Activated CD4-positive, alpha-beta memory T cell treated with anti-CD3 and anti-CD28 coated beads for 36 hours (primary cell): Measurements from ENCODE around the gene EVC. TPM values are rescaled to one million over a fixed set of nuclear protein-coding genes. Genes with fewer than 3 reads are reported as not detected.

ENCODE experiments used
- CTCF ChIA-PET: fragments of 350-600 bp; sonication (Branson Sonifier 250); formaldehyde crosslinking; loops from one replicate; lab custom pipeline; 2021; ENCODE audit warnings: antibody characterized with exemption, inconsistent platforms; lab: Charles Lee
- POLR2A ChIA-PET: fragments of 350-600 bp; sonication (Branson Sonifier 250); formaldehyde crosslinking; loops from one replicate; lab custom pipeline; 2021; ENCODE audit warnings: antibody characterized with exemption; lab: Charles Lee
- DNase-seq: peaks from one replicate; pipeline ENCODE4 v3.0.0-alpha.2; 2020
- H3K27ac Mint-ChIP-seq: one replicate; pipeline ENCODE4 v1.8.0; 2021; ENCODE audit warnings: mixed read lengths
- H3K27me3 Mint-ChIP-seq: one replicate; pipeline ENCODE4 v1.8.0; 2021; ENCODE audit warnings: mixed read lengths
- H3K36me3 Mint-ChIP-seq: one replicate; pipeline ENCODE4 v1.8.0; 2021; ENCODE audit warnings: mixed read lengths
- H3K4me1 Mint-ChIP-seq: one replicate; pipeline ENCODE4 v1.8.0; 2021; ENCODE audit warnings: low read depth, mixed read lengths
- H3K4me3 Mint-ChIP-seq: one replicate; pipeline ENCODE4 v1.8.0; 2021; ENCODE audit warnings: mild to moderate bottlenecking, mixed read lengths
- H3K9me3 Mint-ChIP-seq: one replicate; pipeline ENCODE4 v1.8.0; 2021; ENCODE audit warnings: mixed read lengths
- intact Hi-C: fragments of 100-400 bp; cut with micrococcal nuclease; formaldehyde crosslinking; loops from one replicate; pipeline ENCODE4 v1.15.1; 2023
- total RNA-seq, 2 experiments: library from RNA; stranded (reverse); gene quantifications; one replicate each; pipeline ENCODE4 v1.2.3, GENCODE V29; 2021

EVC gene
- total RNA-seq, 2 experiments from 2014 or later = 1.7 to 3.1 TPM

DNA sequence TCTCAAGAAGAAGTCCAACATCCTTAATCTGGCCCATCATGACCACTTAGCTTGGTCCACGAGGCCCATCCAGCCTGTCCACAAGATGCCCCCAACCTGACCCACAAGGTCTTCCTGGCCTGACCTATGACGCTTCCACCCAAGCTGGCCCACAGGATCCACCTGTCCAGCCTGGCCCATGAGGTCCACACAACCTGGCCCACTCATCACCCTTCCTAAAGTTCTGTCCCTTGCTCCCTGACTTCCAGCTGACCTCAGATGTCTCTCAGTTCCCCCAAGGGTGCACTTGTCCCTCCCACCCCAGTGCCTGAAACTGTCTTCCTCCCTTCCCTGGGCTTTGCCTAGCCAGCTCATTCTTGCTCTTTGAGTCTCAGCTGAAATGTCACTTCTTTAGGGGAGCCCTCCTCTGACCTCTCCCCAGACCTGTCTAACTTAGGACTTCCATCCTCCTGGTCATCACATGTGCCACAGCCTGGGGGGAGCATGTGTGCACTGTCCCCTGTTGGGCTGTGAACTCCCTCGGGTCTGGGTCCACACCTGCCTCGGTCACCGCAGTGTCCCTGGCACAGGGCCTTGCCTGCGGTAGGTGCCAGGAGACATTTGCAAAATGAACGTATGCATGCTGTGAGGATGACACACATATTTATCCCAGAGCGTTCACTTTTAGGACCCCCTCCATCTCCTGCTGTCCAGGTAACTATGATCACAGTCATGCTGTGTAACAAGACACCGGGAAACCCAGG, 61.7 kb downstream of the EVC start:
- H3K27ac Mint-ChIP-seq = no peak overlapping the region
- peaks cover 3% of the 10 kb centered on the region for H3K36me3 Mint-ChIP-seq
- no peaks in the 10 kb centered on the region for H3K27me3 Mint-ChIP-seq
- POLR2A ChIA-PET = no interaction called here
- no peaks in the 10 kb centered on the region for H3K4me1 Mint-ChIP-seq
- H3K4me3 Mint-ChIP-seq = no peak overlapping the region
- H3K9me3 Mint-ChIP-seq = peaks cover 21% of the 10 kb centered on the region
- intact Hi-C loops = no loop called here
- no peak for DNase-seq
- CTCF ChIA-PET = no interaction called here

DNA sequence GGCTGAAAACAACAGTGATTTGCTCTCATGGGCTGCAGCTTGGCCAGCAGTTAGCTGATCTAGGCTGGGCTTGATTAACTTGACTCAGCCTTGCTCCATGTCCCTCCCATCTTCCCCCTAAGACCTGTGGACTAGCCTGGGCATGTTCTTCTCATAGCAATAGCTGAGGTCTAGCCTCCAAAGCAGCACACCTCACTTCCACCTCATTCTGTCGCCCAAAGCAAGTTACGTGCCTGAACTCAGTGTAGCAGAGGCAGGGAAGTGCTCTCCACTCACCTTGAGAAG, 62.2 kb downstream of the EVC start:
- peaks cover 3% of the 10 kb centered on the region for H3K36me3 Mint-ChIP-seq
- intact Hi-C loops = no loop called here
- peaks cover 21% of the 10 kb centered on the region for H3K9me3 Mint-ChIP-seq
- no peak overlapping the region for H3K27ac Mint-ChIP-seq
- ChIA-PET CTCF (no interaction called here), POLR2A (no interaction called here)
- H3K4me3 Mint-ChIP-seq = no peak overlapping the region
- DNase-seq = no peak
- no peaks in the 10 kb centered on the region for H3K27me3 Mint-ChIP-seq
- H3K4me1 Mint-ChIP-seq = no peaks in the 10 kb centered on the region

DNA sequence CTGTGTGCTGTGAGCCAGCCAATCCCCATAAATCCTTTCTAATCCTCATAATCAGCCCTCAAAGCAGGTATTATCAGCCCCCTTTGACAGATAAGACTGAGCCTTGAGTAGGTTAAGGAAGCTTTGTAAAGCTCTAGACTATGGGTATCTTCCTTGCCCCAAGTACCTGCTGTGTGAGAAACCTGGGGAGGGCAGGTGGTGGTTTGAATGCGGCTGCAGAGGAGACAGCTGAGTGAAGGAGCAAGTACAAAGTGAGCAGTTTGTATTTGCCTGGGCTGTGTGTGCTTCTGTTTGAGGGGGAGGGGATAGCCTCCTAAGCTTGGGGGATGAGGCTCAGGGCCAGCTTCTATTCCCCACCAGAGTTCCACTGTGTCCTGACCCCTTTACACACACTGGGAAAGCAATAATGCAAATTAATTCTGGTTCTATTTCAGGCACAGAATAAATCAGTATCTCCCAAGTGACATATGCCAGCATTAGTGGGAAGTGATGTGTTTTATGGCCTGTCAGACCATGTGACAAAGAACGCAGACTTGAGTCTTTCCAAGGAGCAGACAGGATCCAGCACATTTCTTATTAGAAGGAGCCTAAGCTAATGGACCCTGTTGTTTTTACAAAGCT, 63.5 kb downstream of the EVC start:
- CTCF ChIA-PET = no interaction called here

DNA sequence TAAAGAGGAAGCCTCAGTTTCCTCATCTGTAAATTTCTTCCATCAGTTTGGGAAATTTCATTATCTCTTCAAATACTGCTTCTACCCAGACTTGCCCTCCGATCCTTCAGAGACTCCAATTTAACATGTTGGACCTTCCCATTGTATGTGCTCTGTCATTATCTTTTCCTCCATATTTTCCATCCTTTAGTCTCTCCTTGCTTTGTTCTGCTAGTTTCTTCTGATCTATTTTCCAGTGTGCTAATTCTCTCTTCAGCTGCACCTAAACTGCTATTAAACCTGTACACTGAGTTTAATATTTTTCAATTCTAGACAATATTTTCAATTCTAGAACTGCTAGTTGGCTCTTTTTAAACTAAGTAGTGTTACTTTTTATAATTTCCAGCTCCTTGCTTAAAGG, 65.5 kb downstream of the EVC start:
- Mint-ChIP-seq H3K27ac (no peak overlapping the region), H3K36me3 (peaks cover 3% of the 10 kb centered on the region), H3K4me3 (no peak overlapping the region), H3K9me3 (peaks cover 15% of the 10 kb centered on the region), H3K27me3 (no peaks in the 10 kb centered on the region), H3K4me1 (no peaks in the 10 kb centered on the region)
- POLR2A ChIA-PET = no interaction called here
- no peak for DNase-seq
- intact Hi-C loops = no loop called here
- CTCF ChIA-PET = no interaction called here

More for the DNA sequence above, 63.5 kb downstream of the EVC start:
- POLR2A ChIA-PET = no interaction called here
- DNase-seq = no peak
- H3K27ac Mint-ChIP-seq = no peak overlapping the region
- H3K4me1 Mint-ChIP-seq = no peaks in the 10 kb centered on the region
- intact Hi-C loops = no loop called here
- H3K27me3 Mint-ChIP-seq = no peaks in the 10 kb centered on the region
- no peak overlapping the region for H3K4me3 Mint-ChIP-seq
- H3K36me3 Mint-ChIP-seq = peaks cover 3% of the 10 kb centered on the region
- peaks cover 19% of the 10 kb centered on the region for H3K9me3 Mint-ChIP-seq

DNA sequence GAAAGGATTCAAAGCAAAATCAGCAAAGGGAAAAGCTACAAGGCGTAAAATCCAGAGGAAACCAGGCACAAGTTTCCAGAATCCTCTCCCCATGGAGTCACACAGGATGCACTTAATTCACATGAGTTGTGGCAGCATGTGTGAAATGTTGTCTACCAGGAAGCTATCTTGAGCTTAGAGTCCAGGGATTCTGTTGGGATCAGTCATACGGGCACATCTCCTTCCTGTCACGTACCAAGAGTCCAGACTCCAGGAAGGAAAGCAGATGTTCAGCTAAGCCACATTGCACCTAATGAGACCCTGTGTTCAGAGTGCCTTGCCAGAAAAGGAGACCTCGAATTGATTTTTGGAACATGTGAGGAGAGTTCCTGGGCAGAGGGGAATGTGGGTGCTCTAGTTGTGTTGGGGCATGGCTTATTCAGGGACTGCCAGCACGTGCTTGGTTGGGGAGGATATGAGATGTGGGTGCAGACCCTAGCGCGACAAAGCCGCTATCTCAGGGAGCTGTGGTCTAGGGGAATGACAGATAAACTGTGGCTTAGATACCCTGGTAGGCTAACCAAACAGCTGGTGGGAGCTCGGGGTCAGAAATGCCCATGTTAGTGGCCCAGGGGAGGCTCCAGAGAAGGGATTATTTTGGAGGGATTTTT, 70.0 kb downstream of the EVC start:
- H3K27ac Mint-ChIP-seq = no peak overlapping the region
- DNase-seq = no peak
- H3K4me3 Mint-ChIP-seq = no peak overlapping the region
- CTCF ChIA-PET = no interaction called here
- H3K27me3 Mint-ChIP-seq = peaks cover 2% of the 10 kb centered on the region
- intact Hi-C loops = no loop called here
- H3K9me3 Mint-ChIP-seq = peaks cover 13% of the 10 kb centered on the region
- no peaks in the 10 kb centered on the region for H3K4me1 Mint-ChIP-seq
- peaks cover 2% of the 10 kb centered on the region for H3K36me3 Mint-ChIP-seq
- POLR2A ChIA-PET = no interaction called here

DNA sequence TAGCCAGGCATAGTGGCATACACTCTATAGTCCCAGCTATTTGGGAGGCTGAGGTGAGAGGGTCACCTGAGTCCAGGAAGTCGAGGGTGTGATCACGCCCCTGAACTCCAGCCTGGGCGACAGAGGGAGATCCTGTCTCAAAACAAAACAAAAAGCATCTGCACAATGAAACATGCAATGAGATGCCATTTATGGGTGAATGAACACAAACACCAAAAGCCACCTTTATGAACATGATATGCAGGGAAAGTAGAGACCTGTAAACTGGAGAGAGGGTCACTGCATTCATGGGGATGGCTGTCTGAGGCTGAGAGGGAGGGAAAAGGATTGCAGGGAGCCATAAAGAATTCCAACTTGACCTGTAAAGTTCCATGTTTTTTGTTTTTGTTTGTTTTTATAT, 70.7 kb downstream of the EVC start:
- POLR2A ChIA-PET = no interaction called here
- intact Hi-C loops = no loop called here
- Mint-ChIP-seq H3K9me3 (peaks cover 7% of the 10 kb centered on the region), H3K36me3 (no peaks in the 10 kb centered on the region), H3K27me3 (peaks cover 2% of the 10 kb centered on the region), H3K4me3 (no peak overlapping the region), H3K4me1 (no peaks in the 10 kb centered on the region), H3K27ac (no peak overlapping the region)
- DNase-seq = no peak
- CTCF ChIA-PET = no interaction called here

DNA sequence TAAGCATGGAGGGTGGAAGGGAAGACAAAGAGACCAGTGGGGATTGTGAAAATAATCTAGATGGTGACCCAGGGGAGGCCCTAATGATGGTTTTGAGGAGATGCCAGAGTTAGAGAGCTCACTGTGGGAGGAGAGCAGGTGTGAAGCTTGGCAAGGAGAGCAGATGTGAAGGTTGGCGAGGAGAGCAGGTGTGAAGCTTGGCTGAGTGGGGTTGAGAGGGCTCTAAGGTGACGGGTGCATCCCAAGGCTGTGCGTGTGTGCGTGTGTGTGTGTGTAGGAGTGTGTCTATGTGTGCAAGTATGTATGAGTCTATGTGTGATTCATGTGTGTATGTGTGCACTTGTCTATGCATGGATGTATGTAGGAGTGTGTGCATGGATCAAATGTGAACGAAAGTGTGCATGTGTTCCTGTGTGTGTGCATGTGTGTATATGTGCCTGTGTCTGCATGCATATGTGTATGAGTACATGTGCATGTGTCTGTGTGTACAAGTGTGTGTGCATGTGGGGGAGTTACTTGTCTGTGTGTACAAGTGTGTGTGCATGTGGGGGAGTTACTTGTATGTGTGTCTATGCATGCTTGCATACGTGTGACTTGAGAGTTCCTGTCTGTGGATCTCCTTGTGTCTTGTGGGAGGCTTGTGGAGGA, 72.0 kb downstream of the EVC start:
- ChIA-PET CTCF (no interaction called here), POLR2A (no interaction called here)
- H3K4me1 Mint-ChIP-seq = no peaks in the 10 kb centered on the region
- no peak overlapping the region for H3K4me3 Mint-ChIP-seq
- H3K27me3 Mint-ChIP-seq = peaks cover 2% of the 10 kb centered on the region
- intact Hi-C loops = no loop called here
- H3K9me3 Mint-ChIP-seq = no peaks in the 10 kb centered on the region
- no peaks in the 10 kb centered on the region for H3K36me3 Mint-ChIP-seq
- no peak overlapping the region for H3K27ac Mint-ChIP-seq
- DNase-seq = no peak

DNA sequence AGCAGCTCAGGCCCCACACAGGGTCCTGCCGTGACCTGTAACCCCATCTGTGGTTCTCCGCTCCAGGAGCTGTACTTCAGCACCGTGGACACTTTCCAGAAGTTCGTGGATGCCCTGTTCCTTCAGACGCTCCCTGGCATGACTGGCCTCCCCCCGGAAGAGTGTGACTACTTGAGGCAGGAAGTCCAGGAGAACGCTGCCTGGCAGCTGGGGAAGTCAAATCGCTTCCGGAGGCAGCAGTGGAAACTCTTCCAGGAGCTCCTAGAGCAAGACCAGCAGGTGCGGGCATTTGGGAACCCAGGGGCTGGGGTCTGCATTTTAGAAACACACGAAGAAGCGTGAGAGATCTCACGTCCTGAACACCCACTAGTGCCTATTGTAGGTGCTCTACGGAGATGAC, 72.5 kb downstream of the EVC start:
- no peak overlapping the region for H3K27ac Mint-ChIP-seq
- no peaks in the 10 kb centered on the region for H3K36me3 Mint-ChIP-seq
- peaks cover 2% of the 10 kb centered on the region for H3K27me3 Mint-ChIP-seq
- ChIA-PET POLR2A (no interaction called here), CTCF (no interaction called here)
- no peaks in the 10 kb centered on the region for H3K9me3 Mint-ChIP-seq
- intact Hi-C loops = no loop called here
- DNase-seq = no peak
- H3K4me1 Mint-ChIP-seq = no peaks in the 10 kb centered on the region
- H3K4me3 Mint-ChIP-seq = no peak overlapping the region

DNA sequence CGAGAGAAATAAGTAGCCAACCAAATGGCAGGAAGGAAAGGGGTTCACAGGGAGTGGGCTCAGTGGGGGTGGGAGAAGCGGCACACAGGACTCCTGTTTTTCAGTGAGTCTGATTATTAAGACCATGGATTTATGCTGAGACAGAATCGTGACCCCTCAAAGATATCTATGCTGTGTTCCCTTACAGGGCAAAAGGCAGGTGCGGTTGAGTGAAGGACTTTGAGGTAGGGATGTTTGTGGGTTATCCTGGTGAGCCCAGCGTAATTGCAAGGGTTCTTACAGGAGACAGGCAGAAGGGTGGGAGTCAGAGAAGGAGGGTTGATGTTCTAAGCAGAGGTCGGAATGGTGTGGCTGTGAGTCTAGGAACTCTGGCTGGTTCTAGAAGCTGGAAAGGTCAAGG, 73.0 kb downstream of the EVC start:
- intact Hi-C loops = no loop called here
- no peaks in the 10 kb centered on the region for H3K36me3 Mint-ChIP-seq
- DNase-seq = no peak
- H3K27me3 Mint-ChIP-seq = peaks cover 2% of the 10 kb centered on the region
- no peak overlapping the region for H3K27ac Mint-ChIP-seq
- CTCF ChIA-PET = no interaction called here
- no peaks in the 10 kb centered on the region for H3K9me3 Mint-ChIP-seq
- POLR2A ChIA-PET = no interaction called here
- H3K4me3 Mint-ChIP-seq = no peak overlapping the region
- H3K4me1 Mint-ChIP-seq = no peaks in the 10 kb centered on the region

DNA sequence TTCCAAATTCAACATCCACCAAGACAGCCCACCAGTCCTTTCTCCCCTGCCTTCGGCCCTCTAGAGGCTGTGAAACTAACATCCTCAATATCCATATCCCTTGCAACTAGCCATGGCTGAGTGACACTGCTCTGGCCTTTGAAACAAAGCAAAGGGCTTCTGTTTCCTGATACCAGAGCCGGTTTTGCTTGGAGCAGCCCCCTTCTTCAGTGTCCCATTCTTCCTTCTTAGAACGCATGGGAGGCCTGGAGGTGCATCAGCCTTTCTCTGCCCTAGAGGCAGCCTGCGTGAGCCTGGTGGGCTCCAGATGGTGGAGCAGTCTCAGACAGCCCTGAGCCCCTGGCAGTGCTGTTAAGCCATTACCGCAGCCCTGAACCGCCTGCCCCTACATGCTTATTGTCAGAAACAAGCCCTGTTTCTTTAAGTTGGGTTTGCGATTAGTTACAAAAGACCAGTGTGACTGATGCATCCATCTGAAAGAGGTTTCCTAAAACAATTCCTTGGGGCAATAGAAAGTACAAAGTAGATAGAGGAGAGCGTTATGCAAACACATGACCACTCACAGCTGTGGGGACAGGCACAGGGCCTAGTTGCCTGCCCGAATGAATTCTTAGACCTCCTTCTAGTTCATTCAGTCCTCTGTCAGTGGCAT, 74.1 kb downstream of the EVC start:
- H3K4me3 Mint-ChIP-seq = no peak overlapping the region
- no peaks in the 10 kb centered on the region for H3K4me1 Mint-ChIP-seq
- ChIA-PET POLR2A (no interaction called here), CTCF (no interaction called here)
- no peaks in the 10 kb centered on the region for H3K9me3 Mint-ChIP-seq
- DNase-seq = no peak
- H3K27ac Mint-ChIP-seq = no peak overlapping the region
- H3K27me3 Mint-ChIP-seq = peaks cover 2% of the 10 kb centered on the region
- no peaks in the 10 kb centered on the region for H3K36me3 Mint-ChIP-seq
- intact Hi-C loops = no loop called here

DNA sequence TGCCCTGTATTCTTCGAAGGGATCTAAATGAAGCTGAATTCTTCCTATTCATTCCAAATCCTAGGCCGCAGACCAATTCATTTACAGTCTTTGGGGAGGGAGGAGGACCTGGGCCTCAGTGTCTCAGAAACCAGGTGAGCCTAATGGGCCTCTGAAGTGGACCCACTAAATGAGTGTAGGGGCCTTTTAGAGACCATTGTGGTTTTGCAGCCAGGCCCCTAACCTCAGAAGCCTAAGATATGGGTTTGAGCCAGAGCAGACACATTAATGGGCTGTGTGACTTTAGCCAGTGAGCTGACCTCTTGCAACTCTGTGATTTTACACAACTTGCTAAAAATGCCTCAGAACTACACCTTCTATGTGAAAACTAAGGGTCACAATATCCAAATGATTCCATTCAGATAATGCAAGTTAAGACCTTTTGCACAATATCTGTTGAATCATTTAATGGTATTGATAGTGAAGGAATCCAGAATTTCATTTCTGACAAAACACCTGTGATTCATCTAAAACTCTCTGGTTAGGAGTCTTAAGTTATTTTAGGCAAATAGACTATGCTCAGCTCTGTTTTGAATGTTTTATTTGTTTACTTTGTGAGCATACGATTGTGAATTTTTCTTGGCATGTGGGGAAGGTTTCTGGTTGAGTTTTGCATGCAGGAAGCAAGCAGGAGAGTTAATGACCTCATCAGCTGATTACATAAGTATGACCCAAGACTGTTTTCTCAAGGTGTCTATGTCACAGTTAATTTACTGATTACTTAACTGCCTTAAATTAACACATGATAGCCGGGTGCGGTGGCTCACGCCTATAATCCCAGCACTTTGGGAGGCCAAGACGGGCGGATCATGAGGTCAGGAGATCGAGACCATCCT, 75.0 kb downstream of the EVC start:
- intact Hi-C loops = no loop called here
- Mint-ChIP-seq H3K4me1 (no peaks in the 10 kb centered on the region), H3K27me3 (peaks cover 2% of the 10 kb centered on the region), H3K9me3 (no peaks in the 10 kb centered on the region), H3K36me3 (no peaks in the 10 kb centered on the region), H3K4me3 (no peak overlapping the region), H3K27ac (no peak overlapping the region)
- no peak for DNase-seq
- ChIA-PET POLR2A (no interaction called here), CTCF (no interaction called here)
